ENCODE data around the gene MACROD2.

GRCh38 chr20:15639839-15640238, 1644.5 kb downstream of the MACROD2 start:
- TF ChIP-seq EZH2 (IDR thresholded peaks at IDR 0.05; ENCODE audit: borderline replicate concordance, insufficient read depth, low read length, poor library complexity, severe bottlenecking) (no peak), CTCF (IDR thresholded peaks at IDR 0.05; ENCODE audit: poor library complexity, severe bottlenecking) (no peak), EP300 (conservative IDR thresholded peaks at IDR 0.05; ENCODE audit: poor library complexity, severe bottlenecking) (no peak), POLR2AphosphoS5 (IDR thresholded peaks at IDR 0.05) (no peak), SMC3 (conservative IDR thresholded peaks at IDR 0.05; ENCODE audit: poor library complexity) (no peak), MXI1 (conservative IDR thresholded peaks at IDR 0.05; ENCODE audit: poor library complexity, severe bottlenecking) (no peak)
- TF ChIP-seq, protein P1, sequence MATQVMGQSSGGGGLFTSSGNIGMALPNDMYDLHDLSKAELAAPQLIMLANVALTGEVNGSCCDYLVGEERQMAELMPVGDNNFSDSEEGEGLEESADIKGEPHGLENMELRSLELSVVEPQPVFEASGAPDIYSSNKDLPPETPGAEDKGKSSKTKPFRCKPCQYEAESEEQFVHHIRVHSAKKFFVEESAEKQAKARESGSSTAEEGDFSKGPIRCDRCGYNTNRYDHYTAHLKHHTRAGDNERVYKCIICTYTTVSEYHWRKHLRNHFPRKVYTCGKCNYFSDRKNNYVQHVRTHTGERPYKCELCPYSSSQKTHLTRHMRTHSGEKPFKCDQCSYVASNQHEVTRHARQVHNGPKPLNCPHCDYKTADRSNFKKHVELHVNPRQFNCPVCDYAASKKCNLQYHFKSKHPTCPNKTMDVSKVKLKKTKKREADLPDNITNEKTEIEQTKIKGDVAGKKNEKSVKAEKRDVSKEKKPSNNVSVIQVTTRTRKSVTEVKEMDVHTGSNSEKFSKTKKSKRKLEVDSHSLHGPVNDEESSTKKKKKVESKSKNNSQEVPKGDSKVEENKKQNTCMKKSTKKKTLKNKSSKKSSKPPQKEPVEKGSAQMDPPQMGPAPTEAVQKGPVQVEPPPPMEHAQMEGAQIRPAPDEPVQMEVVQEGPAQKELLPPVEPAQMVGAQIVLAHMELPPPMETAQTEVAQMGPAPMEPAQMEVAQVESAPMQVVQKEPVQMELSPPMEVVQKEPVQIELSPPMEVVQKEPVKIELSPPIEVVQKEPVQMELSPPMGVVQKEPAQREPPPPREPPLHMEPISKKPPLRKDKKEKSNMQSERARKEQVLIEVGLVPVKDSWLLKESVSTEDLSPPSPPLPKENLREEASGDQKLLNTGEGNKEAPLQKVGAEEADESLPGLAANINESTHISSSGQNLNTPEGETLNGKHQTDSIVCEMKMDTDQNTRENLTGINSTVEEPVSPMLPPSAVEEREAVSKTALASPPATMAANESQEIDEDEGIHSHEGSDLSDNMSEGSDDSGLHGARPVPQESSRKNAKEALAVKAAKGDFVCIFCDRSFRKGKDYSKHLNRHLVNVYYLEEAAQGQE (IDR thresholded peaks at IDR 0.05; ENCODE audit: borderline replicate concordance) = no peak
